GM12874 (cell line): ENCODE data around the gene PTPRZ1.

ENCODE experiments used
- CTCF ChIP-seq: IDR thresholded peaks from 2 replicates; pipeline ENCODE4 v1.5.1; 2011; ENCODE audit warnings: low read depth, mild to moderate bottlenecking, control low read depth, low read length, moderate library complexity; ENCODE audit not compliant: insufficient read depth

PTPRZ1 gene

GRCh38 chr7:122046402-122046801 is 173.4 kb downstream of the PTPRZ1 start:
- TF ChIP-seq CTCF, result no peak

- TF ChIP-seq CTCF, result no peak
Measured at GRCh38 chr7:122054393-122054792, 181.4 kb downstream of the PTPRZ1 start.

GRCh38 chr7:122055073-122055472 is 182.1 kb downstream of the PTPRZ1 start:
- TF ChIP-seq CTCF, result no peak

GRCh38 chr7:122056977-122057376 is 184.0 kb downstream of the PTPRZ1 start:
- TF ChIP-seq CTCF, result no peak

- no peak for TF ChIP-seq CTCF
Measured at GRCh38 chr7:122059542-122059941, 186.6 kb downstream of the PTPRZ1 start.

- no peak for TF ChIP-seq CTCF
Measured at GRCh38 chr7:122063146-122063545, 190.2 kb downstream of the PTPRZ1 start.

- no peak for TF ChIP-seq CTCF
Measured at GRCh38 chr7:122064971-122065370, 192.0 kb downstream of the PTPRZ1 start.

GRCh38 chr7:122067077-122067476 is 194.1 kb downstream of the PTPRZ1 start:
- TF ChIP-seq CTCF, result no peak
